Middle frontal gyrus (tissue), 1 donor: ENCODE measurements around the gene MAPK4.
A peak's percentile ranks its signal among the peaks of the same experiment; 100 is the strongest.

ENCODE experiments used
- DNase-seq: peaks from one replicate; pipeline ENCODE4 v3.0.0-alpha.2; 2015; ENCODE audit warnings: low spot score; ENCODE audit errors: extremely low spot score

The MAPK4 gene

DNA sequence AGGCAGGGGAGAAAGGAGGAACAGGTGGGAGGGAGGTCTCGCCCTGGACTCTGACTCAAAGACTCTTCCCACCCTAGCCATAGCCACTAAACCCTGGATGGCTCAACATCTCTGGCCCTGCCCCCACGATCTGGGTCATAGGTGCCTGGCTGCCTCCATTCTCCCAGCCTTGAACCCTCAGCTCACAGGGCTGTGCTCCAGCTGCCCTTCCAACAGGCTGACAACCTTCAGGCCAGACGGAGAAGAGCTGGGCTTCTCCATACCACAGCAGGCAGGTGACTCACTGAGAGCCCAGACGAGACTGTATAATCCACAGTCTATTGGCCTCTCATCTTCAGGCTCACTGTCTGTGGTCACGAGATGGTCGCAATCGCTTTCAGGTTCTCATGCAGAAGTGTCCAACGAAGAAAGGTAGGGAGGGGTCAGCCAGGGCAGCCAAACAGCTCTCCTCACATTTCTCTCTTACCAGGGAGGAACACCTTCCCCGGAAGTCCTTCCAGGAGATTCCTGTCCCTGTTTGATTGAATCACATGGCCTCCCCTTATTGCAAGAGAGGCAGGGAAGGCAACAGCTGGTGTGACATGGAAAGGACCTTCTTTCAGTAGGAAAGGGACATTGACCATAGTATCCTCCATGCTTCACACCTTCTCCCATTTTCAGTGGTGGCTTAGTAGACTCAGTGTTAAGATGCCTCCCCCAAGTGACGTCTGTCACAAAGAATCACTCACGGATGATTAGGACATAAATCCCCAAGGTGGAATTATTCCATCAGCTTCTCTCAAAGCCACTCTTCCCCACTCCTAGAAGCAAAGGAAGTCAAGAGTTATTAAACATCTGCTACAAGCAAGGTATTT, 159.8 kb downstream of the MAPK4 start:
- no peak for DNase-seq

- DNase-seq, result no peak
Observed at GRCh38 chr18:50720325-50720674, 160.4 kb downstream of the MAPK4 start.

DNA sequence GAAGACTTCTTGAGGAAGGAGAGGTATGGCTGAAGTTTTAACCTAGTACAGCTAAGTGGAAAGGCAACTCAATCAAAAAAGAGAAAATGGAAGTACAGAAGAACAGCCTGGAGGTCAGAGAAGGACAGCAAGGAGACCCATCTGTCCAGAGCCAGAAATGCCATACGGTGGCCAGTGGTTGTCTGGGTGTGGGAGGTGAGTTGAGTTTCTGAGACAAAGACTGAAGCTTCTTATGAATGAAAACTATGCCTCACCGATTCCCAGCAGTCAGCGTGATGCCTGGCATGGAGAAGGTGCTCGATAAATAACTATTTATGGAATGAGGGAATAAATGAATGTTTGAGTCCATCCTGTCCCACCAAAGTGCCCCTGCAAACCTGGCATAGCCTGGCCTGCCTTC, 161.1 kb downstream of the MAPK4 start:
- DNase-seq, result no peak

DNA sequence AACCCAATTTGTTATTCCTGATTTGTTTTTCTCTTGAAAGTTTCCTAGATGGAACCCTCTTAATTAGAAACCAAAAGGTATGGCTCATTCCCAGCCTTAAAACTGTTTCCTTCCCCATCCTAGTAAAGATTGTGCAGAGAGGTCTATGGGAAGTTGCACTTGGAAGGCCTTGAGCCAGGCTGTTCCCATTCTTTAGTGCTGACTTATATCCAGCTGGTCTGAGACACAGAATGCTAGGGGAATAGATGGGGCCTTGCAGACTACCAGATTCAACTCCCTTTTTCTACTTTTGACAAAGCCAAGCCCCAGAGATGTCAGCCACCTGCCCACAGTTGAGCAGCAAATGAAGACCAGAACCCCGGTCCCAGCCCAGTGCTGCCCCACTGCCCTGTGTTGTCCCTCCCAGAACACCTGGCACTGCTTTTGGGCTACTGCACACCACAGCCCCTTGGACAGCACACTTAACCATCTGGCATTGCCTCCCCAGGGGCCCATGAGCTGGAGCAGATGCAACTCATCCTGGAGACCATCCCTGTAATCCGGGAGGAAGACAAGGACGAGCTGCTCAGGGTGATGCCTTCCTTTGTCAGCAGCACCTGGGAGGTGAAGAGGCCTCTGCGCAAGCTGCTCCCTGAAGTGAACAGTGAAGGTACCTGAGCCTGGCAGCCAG, 161.7 kb downstream of the MAPK4 start:
- DNase-seq, result no peak

DNA sequence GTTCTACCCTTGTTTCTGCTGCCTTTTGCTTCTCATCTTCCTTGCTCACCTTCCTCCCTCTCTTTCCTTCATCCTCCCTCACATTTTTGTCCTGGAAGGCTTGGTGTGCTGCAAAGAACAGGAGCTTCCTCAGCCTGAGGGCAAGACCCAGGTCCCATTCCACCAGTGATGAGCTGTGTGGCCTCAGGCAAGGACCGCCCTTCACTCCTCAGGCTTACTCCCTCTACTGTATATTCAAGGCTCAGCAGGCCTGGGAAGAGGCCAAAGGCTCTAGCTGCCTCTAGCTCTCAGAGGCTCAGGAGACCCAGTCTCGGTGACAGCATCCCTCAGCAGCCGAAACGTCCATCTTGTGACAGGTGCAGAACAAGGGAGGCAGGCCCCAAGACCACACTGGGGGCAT, 162.4 kb downstream of the MAPK4 start:
- DNase-seq, result no peak

- no peak for DNase-seq
Observed at GRCh38 chr18:50724751-50725151, 164.9 kb downstream of the MAPK4 start.

- DNase-seq, result peak; percentile 71
Observed at GRCh38 chr18:50726960-50727589, 167.2 kb downstream of the MAPK4 start.

GRCh38 chr18:50727721-50728471, 168.0 kb downstream of the MAPK4 start:
- DNase-seq, result no peak

DNA sequence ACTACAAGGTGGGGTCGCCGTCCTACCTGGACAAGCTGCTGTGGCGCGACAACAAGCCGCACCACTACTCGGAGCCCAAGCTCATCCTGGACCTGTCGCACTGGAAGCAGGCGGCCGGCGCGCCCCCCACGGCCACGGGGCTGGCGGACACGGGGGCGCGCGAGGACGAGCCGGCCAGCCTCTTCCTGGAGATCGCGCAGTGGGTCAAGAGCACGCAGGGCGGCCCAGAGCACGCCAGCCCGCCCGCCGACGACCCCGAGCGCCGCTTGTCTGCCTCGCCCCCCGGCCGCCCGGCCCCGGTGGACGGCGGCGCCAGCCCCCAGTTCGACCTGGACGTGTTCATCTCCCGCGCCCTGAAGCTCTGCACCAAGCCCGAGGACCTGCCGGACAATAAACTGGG, 169.5 kb downstream of the MAPK4 start:
- DNase-seq, result no peak

- no peak for DNase-seq
Observed at GRCh38 chr18:50729986-50730385, 170.1 kb downstream of the MAPK4 start.

DNA sequence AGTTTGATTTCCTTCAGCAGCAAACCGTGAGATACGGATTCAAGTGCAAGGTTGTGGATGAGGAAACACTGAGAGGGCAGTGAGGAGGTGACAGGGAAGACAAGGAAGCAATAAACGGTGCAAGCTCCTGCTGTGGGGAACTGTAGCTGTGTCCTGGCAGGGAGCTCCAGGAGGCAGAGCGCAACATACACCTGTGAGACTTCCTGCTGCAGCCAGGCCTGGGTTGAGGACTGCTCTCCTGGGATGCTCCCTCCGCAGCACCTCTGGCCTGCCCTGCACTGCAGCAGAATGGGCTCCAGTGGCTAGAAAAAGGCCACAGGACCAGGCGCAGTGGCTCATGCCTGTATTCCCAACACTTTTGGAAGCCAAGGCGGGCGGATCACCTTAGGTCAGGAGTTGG, 174.5 kb downstream of the MAPK4 start:
- DNase-seq, result no peak

DNA sequence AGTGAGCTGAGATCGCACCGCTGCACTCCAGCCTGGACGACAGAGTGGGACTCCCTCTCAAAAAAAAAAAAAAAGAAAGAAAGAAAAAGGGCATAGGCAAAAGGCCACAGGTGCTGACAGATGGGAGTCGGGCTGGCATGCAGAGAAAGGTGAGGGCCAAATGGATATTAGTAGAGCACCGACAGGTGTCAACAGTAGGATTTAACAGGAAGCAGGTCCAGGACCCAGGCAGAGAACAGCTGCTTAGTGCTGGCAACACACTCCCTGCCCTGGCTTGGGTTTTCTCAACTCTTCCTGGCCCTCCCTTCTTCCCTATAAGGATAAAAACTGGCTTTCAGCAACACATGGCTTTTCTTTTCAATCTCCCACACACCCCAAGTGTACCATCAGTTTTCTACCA, 175.0 kb downstream of the MAPK4 start:
- no peak for DNase-seq

DNA sequence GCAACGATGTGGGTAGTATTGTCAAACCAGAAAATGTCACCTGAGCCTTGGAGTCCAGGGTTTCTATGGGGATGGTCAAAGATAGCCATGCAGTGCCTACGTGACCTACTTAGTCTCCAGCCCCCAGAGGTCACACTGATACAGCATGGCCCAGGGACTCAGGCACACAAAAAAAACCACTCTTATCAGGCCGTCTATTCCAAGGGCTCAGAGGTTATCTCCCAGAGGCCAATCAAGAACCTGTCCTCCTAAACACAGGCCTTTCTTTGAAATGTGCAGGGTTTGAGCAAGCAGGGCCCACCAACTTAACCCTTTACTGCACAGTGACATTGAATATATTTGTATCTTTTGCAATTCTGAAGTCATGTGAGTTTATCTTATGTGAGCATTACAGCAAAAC, 177.2 kb downstream of the MAPK4 start:
- no peak for DNase-seq

DNA sequence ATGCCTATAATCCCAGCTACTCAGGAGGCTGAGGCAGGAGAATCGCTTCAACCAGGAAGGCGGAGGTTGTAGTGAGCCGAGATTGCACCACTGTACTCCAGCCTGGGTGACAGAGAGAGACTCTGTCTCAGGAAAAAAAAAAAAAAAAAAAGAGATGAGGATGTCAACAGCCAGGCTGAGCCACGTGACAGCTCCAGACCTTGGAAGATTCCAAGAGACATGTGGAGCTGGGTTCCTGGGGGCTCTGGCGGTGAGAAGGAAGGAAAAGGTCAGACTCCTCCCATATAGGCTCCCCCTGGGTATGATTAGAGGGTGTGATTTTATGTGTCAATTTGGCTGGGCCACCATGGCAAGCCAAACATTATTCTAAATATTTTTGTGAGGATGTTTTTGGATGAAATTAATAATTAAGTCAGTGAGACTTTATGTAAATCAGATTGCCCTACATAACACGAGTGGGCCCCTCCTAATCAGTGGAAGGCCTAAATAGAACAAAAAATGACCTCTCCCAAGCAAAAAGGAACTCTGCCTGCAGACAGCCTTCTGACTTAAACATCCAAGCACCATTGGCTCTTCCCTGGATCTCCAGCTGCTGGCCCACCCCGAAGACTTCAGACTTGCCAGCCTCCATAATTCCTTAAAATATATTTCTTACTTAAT, 178.3 kb downstream of the MAPK4 start:
- no peak for DNase-seq

DNA sequence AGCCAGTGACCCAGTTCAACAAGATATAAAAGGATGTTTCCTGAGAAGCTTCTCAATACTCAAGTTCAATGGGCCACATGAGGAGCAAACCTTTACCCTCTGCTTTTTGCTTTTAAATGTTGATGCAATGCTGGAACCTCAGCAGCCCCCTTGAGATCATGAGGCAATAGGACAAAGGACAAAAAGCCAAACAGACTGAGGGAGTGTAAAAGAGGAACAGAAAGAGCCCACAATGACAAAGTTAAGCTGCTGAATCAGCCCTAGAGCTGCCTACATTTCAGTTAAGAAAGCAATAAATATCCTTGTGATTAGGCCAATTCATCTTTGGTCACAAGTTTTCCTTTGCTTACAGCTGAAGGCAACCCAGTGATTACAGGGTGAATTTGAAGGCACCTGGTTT, 183.1 kb downstream of the MAPK4 start:
- DNase-seq, result no peak

GRCh38 chr18:50744253-50744652, 184.4 kb downstream of the MAPK4 start:
- DNase-seq, result no peak

DNA sequence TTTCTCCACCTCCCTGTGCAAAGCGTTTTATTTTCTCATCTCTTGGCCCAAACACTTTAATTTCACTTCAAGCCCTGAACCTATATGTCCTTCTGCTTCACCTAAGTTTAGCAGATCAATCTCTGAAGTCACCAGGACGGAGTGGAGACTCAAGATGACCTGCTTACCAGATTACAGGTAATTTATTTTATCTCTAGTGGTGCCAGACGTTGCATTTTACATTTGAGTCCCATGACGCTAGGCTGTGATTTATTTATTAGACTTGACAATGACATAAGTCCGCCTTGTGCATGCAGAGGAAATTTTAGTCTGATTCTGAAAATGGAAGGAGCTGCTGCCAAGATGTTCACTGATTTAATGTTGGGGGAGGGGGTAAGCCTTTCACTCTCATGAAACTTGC, 186.1 kb downstream of the MAPK4 start:
- DNase-seq, result no peak

GRCh38 chr18:50747849-50748242, 188.0 kb downstream of the MAPK4 start:
- no peak for DNase-seq

GRCh38 chr18:50748243-50749229, 188.6 kb downstream of the MAPK4 start:
- DNase-seq, result no peak

GRCh38 chr18:50749421-50749820, 189.5 kb downstream of the MAPK4 start:
- DNase-seq, result no peak
